Right lobe of liver (tissue), 6 donors: Measurements from ENCODE around the gene PRAC2. TPM values are rescaled to one million over a fixed set of nuclear protein-coding genes. Genes with fewer than 3 reads are reported as not detected.

Source experiments
- ATAC-seq, 4 donors: fragments of 200-7000 bp; cut with Tn5 transposase; one replicate each; pipeline ENCODE4 v1.9.1; 2020; ENCODE audit warnings: mild to moderate bottlenecking in 4 of 4, moderate library complexity in 4 of 4
- DNase-seq, 3 donors: peaks; one replicate each; pipeline ENCODE4 v3.0.0-alpha.2; 2020
- H3K27ac ChIP-seq, 3 donors: fragments of 200-600 bp; one replicate each; pipeline ENCODE4 v1.8.0; 2022
- H3K27me3 ChIP-seq, 2 donors: fragments of 200-600 bp; one replicate each; pipeline ENCODE4 v1.8.0; 2022
- H3K36me3 ChIP-seq, 4 donors: fragments of 200-600 bp; sonication (generic) in 1 of 4; one replicate each; pipeline versions ENCODE4 v1.5.1 to v1.8.0; 2017 to 2022; ENCODE audit warnings: control low read depth in 1 of 4
- H3K4me1 ChIP-seq, 4 donors: fragments of 200-600 bp; sonication (generic) in 1 of 4; one replicate each; pipeline versions ENCODE4 v1.5.1 to v1.8.0; 2017 to 2022; ENCODE audit warnings: control low read depth in 1 of 4
- H3K4me3 ChIP-seq, 3 donors: fragments of 200-600 bp; one replicate each; pipeline ENCODE4 v1.8.0; 2022
- H3K9me3 ChIP-seq, 4 donors: fragments of 200-600 bp; sonication (generic) in 1 of 4; one replicate each; pipeline versions ENCODE4 v1.5.1 to v1.8.0; 2017 to 2022; ENCODE audit warnings: control low read depth in 1 of 4
- CTCF ChIP-seq, 4 donors: fragments of 200-600 bp in 3 of 4; fragments of 450-650 bp in 1 of 4; IDR thresholded peaks; one replicate each; pipeline versions ENCODE4 v1.5.1 to v1.8.0; 2016 to 2022; ENCODE audit warnings: antibody characterized with exemption in 4 of 4, mild to moderate bottlenecking in 2 of 4
- POLR2A ChIP-seq: fragments of 450-650 bp; IDR thresholded peaks from one replicate; pipeline ENCODE4 v1.6.1; 2017; ENCODE audit warnings: antibody characterized with exemption, mild to moderate bottlenecking
- WGBS: methylation state at CpG from one replicate; pipeline ENCODE4 v1.1.6; 2018; ENCODE audit warnings: low coverage, low lambda C conversion rate; ENCODE audit not compliant: insufficient coverage; ENCODE audit errors: missing lambda C conversion rate; 5-methylcytosine and 5-hydroxymethylcytosine counted together
- intact Hi-C, 2 donors: fragments of 100-400 bp; cut with DNase I; formaldehyde crosslinking; loops; one replicate each; pipeline versions ENCODE4 v1.11.2 to v1.14.1; 2022
- total RNA-seq, 6 experiments: library from RNA; depleted of rRNA in 2 of 6; stranded (reverse); fragments of >200 nt in 2 of 6; fragmentation: NEBNext Ultra II Directional in 3 of 6; extraction: Animal tissue kit (Norgen Biotek cat#: 25700) in 3 of 6; gene quantifications; one replicate each; pipeline versions ENCODE4 v1.1.0 to v1.2.4, GENCODE V29; 2016 to 2023
- donor health status: DM: no; HTN: yes; CAD: no.
- donor health status: DM: no; HTN: no; CAD: no.
- donor health status: DM: no; HTN: no; CAD: no.
- donor health status: DM: no; HTN: yes; CAD: no.
- donor health status: DM: no; HTN: yes; CAD: no.

Gene PRAC2
- total RNA-seq, 6 experiments from 2014 or later = not detected

DNA sequence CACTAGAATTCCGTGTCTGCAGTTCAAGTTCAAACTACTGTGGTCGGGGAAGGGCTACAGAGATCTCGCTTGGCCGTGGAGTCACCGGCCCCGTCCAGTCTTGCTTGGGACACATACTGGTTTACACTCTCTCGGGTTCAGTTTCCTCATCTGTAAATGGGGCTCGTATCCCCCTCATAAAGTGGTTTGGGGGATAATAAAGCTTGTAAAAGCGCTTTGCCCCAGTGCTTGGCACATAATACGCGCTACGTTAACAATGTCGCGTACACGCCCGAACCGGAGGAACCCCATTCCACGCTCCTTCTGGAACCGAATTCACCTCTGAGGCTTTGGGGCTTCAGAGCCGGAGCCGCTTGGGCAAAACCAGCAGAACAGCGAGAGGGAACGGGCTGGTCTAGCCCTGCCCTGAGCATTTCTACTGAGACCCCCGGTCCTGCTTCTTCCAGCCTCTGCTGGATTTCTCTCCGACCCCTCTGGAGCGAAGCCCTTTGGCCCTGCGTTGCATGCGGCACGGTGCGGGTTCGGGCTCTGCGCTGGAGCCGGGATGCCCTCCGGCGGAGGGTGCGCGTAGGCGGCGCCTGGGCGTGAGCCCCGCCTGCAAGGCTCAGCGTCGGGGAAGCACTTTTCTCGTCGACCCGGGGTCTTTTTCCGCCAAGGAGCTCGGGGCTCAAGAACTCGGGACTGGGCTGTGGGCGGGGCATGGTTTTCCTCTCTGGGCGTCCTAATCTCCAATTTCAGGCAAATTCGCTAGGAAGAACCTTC lies 31.7 kb downstream of the PRAC2 start:
- Histone ChIP-seq H3K4me1 (no peaks in the 10 kb centered on the region), H3K9me3 (no peaks in the 10 kb centered on the region), H3K4me3 (no peak overlapping the region), H3K36me3 (no peaks in the 10 kb centered on the region), H3K27me3 (peaks cover 7 to 48% of the 10 kb centered on the region in 2 donors), H3K27ac (no peak overlapping the region)
- WGBS = 8% methylated on average over 20 of the region's 52 CpGs
- TF ChIP-seq POLR2A = no peak
- TF ChIP-seq CTCF (IDR thresholded peaks at IDR 0.05) = no peak
- ATAC-seq (no peak), DNase-seq (no peak)
- intact Hi-C loops = no loop called here

DNA sequence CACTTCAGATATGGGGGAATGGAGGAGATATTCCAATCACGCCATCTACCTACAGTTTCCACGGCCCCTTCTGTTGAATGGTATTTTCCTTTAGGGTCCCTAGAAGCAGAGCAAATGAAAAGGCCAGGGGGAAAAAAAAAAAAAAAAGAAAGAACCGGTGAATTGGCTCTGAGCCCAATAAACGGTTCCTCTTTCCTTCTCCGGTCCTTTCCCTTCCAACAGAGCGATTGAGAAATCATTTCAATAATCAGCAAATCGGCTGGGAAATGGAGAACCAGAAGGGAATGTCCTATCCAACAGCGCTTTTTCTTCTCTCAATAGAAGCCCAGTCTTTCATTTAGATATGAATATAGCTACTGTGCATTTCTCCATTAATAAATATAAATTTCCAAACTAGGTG lies 32.4 kb downstream of the PRAC2 start:
- WGBS = 15% methylated on average over 8 of the region's 8 CpGs
- no peak overlapping the region for H3K4me3 ChIP-seq
- H3K27me3 ChIP-seq = peaks cover 7 to 43% of the 10 kb centered on the region in 2 donors
- no peaks in the 10 kb centered on the region for H3K4me1 ChIP-seq
- no peaks in the 10 kb centered on the region for H3K36me3 ChIP-seq
- TF ChIP-seq POLR2A (no peak), CTCF (IDR thresholded peaks at IDR 0.05) (no peak)
- H3K27ac ChIP-seq = no peak overlapping the region
- no peaks in the 10 kb centered on the region for H3K9me3 ChIP-seq
- intact Hi-C loops = no loop called here
- DNase-seq (no peak), ATAC-seq (no peak)

- DNase-seq = no peak
- peaks cover 7 to 37% of the 10 kb centered on the region in 2 donors for H3K27me3 ChIP-seq
- no peak for ATAC-seq
Observed at GRCh38 chr17:48756830-48757251, 33.9 kb downstream of the PRAC2 start.

DNA sequence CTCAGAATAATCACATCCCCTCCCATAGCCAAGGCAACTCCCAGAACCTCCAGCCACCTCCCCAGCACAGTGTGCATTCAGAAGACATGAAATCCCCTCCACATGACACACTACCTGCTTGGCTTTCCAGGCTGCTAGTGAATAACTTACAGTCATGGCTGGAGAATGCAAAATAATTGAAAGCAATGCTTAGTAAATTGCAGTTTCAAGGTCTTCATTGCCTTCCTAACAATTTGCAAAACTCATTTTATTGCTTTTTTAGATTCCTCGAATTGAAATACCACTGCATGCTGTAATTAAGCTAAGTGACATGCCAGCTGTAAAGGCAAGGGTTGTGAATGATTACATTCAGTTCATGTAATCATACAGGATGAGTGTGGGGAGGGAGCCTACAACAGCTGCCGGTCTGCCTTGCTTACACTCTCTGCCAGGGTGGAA lies 34.6 kb downstream of the PRAC2 start:
- Histone ChIP-seq H3K9me3 (no peaks in the 10 kb centered on the region), H3K4me3 (no peak overlapping the region), H3K4me1 (no peaks in the 10 kb centered on the region), H3K36me3 (no peaks in the 10 kb centered on the region), H3K27me3 (peaks cover under 1 to 36% of the 10 kb centered on the region in 2 donors), H3K27ac (no peak overlapping the region)
- DNase-seq (no peak), ATAC-seq (no peak)
- intact Hi-C loops = no loop called here
- TF ChIP-seq CTCF (IDR thresholded peaks at IDR 0.05) (no peak), POLR2A (no peak)
- 44% methylated on average over 2 of the region's 2 CpGs for WGBS

More at GRCh38 chr17:48756830-48757251, 33.9 kb downstream of the PRAC2 start:
- 8% methylated on average over 1 of the region's 3 CpGs for WGBS
- intact Hi-C loops = no loop called here
- TF ChIP-seq CTCF (IDR thresholded peaks at IDR 0.05) = no peak
- TF ChIP-seq POLR2A = no peak
- H3K4me1 ChIP-seq = no peaks in the 10 kb centered on the region
- no peaks in the 10 kb centered on the region for H3K9me3 ChIP-seq
- no peak overlapping the region for H3K4me3 ChIP-seq
- no peak overlapping the region for H3K27ac ChIP-seq
- no peaks in the 10 kb centered on the region for H3K36me3 ChIP-seq
